Activated CD4-positive, alpha-beta T cell treated with anti-CD3 and anti-CD28 coated beads for 1 hour (primary cell): Measurements from ENCODE around the gene VAMP8.
A peak's percentile ranks its signal among the peaks of the same experiment; 100 is the strongest.
"Not testable (repeated sequence)": the region's sequence is repeated elsewhere in the genome, so short reads cannot be mapped to it uniquely, and the experiment has no call there.

Source experiments
- DNase-seq: peaks from one replicate; pipeline ENCODE4 v3.0.0-alpha.2; 2020

VAMP8 gene

GRCh38 chr2:85577386-85578242 is at the start of gene VAMP8:
TSS of gene VAMP8 (plus strand) at chr2:85577586. CDS start at chr2:85577647, 61 bp downstream.
- DNase-seq: peak; percentile 42

DNA sequence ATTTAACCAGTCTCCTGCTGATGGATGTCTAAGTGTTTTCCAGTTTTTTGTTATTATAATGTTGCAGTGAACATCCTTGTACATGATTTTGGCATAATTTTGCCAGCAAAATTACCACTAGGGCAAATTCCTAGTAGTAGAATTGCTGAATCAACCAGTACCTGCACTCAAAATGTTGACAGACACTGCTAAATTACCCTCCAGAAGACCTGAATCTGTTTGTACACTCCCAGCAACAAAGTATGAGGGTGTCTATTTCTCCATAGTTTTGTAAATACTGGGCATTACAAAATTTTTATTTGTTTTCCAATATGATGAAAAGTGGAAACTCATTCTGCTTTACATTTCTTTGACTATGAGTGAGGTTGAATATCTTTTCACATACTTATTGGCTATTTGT is 49.6 kb upstream of the VAMP8 start:
- DNase-seq: no peak

DNA sequence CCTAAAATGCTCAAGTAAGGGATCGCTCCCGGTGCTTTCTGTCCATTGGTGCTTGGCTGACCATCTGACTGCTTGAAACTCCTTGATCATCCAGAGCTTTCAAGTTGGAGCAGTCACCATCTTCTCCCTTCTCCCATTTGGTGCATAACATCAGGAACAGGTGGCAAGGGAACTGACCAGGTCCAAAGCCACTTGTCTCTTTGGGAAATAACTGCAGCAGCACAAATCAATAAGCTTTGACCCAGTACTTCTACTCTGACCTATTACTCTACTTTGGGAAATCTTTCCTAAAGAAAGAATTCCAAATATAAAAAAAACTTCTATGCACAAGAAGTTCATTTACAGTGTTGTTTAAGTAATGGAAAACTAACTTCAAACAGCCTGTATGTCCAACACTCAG is 49.0 kb upstream of the VAMP8 start:
- DNase-seq: no peak

GRCh38 chr2:85529809-85530208 is 47.6 kb upstream of the VAMP8 start:
- no peak for DNase-seq

GRCh38 chr2:85531589-85531988 is 45.8 kb upstream of the VAMP8 start:
- no peak for DNase-seq

GRCh38 chr2:85534099-85534498 is 43.3 kb upstream of the VAMP8 start:
- no peak for DNase-seq

GRCh38 chr2:85534881-85535280 is 42.5 kb upstream of the VAMP8 start:
- no peak for DNase-seq

DNA sequence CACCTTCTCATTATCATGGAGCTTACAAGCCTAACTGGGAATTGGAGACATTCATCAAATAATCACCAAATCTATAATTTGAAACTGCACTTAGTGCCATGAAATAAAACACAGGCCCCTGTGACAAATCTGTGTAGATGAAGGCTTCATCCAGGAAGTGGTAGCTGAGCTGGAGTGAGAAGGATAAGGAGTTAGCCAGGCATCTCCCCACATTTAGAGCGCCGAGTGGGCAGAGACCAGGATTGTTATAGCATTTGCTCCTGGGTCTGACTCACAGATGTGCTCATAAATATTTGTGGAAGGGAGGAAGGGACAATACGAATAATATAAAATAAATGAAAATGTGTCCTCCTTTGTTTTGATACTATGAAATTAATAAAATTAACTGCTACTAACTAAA is 40.9 kb upstream of the VAMP8 start:
- DNase-seq: no peak

- no peak for DNase-seq
Measured at GRCh38 chr2:85537600-85538506, 39.5 kb upstream of the VAMP8 start.

DNA sequence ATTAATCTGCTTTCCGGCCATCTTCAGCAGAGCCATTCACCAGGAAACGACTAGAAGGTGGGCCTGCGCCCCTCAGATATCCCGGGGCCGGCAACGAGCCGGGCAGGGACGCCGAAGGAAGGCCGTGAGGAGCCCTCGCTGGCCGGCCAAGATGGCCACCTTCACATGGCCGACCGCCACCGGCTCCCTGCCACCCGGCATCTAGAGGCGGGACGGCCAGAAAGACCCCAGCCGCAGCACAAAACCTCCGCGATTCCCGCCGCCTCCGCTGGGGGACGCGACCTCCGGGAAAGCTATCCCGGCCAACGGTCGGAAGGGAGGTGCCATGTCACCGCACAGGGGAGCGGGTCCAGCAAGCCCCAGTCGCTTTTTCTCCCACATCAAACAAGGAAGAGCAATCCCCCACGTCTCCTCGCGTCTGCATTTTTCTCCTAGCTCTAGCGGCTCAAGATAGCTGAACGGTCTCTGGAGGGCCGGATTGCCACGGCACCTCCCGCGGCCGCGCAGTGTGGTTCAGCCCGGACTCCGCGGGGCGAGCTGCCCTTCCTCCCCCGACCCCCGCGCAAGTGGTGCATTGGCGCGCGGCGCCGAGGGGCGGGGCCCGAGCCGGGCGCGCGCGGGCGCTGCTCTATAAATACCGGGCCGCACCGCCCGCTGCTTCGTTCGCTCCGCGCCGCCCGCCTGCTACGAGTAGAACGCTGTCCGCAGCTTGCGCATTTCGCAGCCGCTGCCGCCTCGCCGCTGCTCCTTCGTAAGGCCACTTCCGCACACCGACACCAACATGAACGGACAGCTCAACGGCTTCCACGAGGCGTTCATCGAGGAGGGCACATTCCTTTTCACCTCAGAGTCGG is 38.7 kb upstream of the VAMP8 start, which contains the start of gene MAT2A:
TSS of gene MAT2A (plus strand) at position 662 of the 854 bp plus-strand sequence. CDS start at position 782, 120 bp downstream.
- peak; percentile 85 for DNase-seq

DNA sequence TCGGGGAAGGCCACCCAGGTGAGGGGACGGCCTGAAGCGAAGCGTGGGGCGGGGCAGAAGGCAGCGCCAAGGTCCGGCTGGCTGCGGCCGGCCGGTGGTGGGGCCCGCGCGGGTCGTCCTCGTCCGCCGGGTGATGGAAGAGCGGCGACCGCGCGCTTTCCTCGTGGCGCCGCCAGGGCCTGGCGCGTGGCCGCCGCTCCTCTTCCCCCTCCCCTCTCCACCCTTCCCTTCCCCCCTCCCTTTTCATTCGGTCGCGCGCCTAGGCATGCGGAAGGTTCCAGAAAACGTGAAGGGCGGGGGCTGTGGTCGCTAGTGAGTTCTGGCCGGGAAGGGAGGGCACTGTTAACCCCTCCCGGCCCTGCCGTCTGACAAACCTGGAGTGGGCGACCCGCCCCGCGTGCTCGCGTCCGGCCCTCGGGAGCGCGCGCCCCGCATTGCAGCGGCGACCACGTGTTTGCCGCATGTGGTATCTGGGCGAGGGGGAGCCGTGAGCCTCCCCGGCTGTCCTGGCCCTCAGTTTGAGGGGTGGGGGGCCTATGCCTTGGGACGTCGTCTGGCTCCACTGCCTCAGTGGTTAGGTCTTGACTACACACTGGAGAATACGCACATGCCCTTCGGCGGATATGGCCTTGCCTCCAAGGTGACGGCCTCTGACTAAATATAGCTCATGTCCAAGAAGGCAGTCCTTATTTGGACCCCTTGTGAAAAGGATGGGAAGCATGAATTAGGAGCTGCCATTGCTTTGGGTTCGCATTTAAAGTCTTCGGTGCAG is 37.8 kb upstream of the VAMP8 start:
- peak; percentile 57 for DNase-seq

- no peak for DNase-seq
Measured at GRCh38 chr2:85540133-85540648, 37.2 kb upstream of the VAMP8 start.

DNA sequence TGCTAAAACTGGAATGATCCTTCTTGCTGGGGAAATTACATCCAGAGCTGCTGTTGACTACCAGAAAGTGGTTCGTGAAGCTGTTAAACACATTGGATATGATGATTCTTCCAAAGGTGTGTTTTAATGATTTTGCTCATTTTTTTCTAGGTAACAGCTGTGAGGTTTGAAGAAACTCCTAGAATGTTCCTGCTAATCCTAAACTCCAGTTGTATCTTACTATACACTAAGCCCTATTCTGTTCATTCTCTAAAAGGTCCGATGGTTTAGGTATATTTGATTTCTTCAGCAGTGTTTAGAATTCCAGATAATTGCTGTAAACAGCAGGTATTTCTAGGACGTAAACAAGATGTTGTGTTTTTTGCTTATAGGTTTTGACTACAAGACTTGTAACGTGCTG is 36.1 kb upstream of the VAMP8 start:
- DNase-seq: no peak

- DNase-seq: no peak
Measured at GRCh38 chr2:85541753-85542457, 35.5 kb upstream of the VAMP8 start.

GRCh38 chr2:85542777-85543176 is 34.6 kb upstream of the VAMP8 start:
- no peak for DNase-seq

- not testable (repeated sequence) for DNase-seq
Measured at GRCh38 chr2:85544254-85544691, 33.1 kb upstream of the VAMP8 start.

DNA sequence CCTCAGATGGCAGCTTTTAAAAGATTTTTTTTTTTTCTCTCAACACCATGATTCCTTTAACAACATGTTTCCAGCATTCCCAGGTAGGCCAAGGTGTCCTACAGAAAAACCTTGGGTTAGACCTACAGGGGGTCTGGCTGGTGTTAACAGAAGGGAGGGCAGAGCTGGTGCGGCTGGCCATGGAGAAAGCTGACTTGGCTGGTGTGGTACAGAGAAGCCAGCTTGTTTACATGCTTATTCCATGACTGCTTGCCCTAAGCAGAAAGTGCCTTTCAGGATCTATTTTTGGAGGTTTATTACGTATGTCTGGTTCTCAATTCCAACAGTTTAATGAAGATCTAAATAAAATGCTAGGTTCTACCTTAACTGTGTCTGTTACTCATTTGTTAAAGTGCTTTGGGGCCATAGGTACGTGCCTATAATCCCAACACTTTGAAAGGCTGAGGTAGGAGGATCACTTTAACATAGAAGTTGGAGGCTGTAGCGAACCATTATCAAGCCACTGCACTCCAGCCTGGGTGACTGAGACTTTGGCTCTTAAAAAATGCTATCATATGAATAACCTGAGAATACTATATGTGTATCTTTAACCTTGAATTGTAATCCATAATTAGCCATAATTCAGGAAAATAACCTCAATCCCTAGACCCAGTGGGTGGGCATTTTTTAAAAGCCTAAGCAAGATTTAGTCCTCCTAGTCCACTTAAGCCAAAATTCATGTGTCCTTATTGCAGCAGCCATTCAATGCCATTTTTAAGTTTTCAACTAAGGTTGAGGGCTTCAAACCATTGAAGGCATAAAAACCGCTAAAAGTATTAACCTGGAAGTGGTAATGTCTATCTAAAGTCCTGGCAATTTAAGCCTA is 32.2 kb upstream of the VAMP8 start:
- DNase-seq: not testable (repeated sequence)

DNA sequence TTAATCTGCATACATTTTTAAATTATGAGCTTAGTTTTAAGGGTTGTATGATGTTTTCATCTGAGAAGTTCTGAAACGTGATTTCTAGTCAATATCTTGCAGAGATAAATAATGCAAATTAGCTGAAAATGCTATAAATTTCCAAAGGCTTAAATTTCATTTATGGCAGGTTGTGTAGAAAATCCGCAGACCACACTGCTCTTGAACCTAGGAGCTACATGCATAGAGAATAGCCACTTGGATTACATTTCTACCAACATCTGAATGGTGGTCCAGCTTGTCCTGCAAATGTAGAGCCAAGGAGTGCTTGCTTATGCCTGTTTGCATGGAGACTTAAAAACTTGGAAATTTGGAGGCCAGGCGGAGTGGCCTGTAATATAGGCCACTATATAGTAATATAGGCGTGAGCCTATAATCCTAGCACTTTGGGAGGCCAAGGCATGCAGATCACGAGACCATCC is 31.6 kb upstream of the VAMP8 start:
- no peak for DNase-seq

DNA sequence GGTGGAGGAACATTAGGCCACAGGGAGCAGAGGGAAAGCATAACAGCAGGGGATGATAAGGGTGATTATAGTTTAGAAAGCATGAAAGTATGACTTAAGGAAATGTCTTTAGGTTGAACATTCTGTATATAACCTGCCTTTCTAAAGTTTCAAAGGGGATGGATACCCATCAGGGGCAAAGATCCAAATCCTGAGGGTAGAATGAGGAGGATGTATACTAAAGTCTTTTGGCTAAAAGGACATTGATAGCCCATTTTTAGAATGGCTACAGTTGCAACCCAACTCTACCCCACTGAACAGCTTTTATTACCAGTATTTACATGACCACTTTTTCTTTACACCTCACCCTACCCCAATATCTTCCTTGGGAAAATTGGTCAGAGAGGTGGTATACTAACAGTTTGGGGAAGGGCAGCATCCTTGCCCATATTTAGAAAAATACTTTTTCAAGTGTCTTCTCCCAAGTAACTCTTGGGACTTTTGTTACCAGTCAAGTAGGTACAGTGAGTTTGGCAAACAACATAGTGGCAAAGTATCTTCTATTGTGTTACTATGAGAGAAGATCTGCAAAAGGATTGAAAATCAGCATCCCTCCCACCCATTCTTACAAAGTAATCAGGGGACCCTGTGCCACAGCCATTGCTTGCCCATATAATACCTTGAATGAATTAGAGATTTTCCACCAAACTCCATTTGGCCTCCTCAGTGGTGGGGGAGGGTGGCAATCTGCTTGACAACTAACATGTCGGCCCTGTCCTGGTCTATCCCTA is 30.1 kb upstream of the VAMP8 start:
- no peak for DNase-seq
